HCT116 (cell line): ENCODE data around the gene PRLH. TPM values are rescaled to one million over a fixed set of nuclear protein-coding genes. Genes with fewer than 3 reads are reported as not detected.

ENCODE experiments used
- ATAC-seq: fragments of 200-7000 bp; cut with Tn5 transposase; 2 replicates; pipeline ENCODE4 v1.9.1; 2020; ENCODE audit warnings: mild to moderate bottlenecking, moderate library complexity
- BruUV-seq: library from RNA; stranded (reverse); fragments of 400-500 nt; replicated peaks from 2 replicates; lab custom pipeline; 2021; lab: Mats Ljungman, UMichigan
- CTCF ChIA-PET: fragments of 300-600 bp; sonication (Branson Sonifier 250); formaldehyde crosslinking; loops from one replicate; lab custom pipeline; 2021; ENCODE audit warnings: antibody characterized with exemption; lab: Charles Lee
- POLR2A ChIA-PET: fragments of 300-600, 350-600 bp; sonication (Branson Sonifier 250); formaldehyde crosslinking; loops from one replicate; lab custom pipeline; 2021; ENCODE audit warnings: antibody characterized with exemption; lab: Charles Lee
- RAD21 ChIA-PET, 2 experiments: fragments of 300-600 bp; sonication (Branson Sonifier 250); formaldehyde crosslinking; loops; one replicate each; lab custom pipeline; 2023; ENCODE audit warnings: low total read pairs in 2 of 2; ENCODE audit not compliant: uncharacterized antibody in 2 of 2, unreplicated experiment in 2 of 2, low non-redundant PET in 1 of 2; lab: Charles Lee
- DNase-seq: peaks from one replicate; pipeline ENCODE4 v3.0.0-alpha.2; 2010; ENCODE audit warnings: low read depth, low spot score
- H2AFZ ChIP-seq: fragments of 200-600 bp; shearing (Covaris generic), sonication (generic); 2 replicates; pipeline ENCODE4 v1.6.1; 2017; ENCODE audit warnings: low read depth, mixed run types, mixed read lengths, antibody characterized with exemption, low read length; ENCODE audit not compliant: poor library complexity, severe bottlenecking
- H3K27ac ChIP-seq: 2 replicates; pipeline ENCODE4 v1.5.1; 2012; ENCODE audit warnings: low read depth, low read length
- H3K27me3 ChIP-seq: fragments of 200-600 bp; sonication (generic); 2 replicates; pipeline ENCODE4 v1.6.1; 2016; ENCODE audit warnings: mixed run types, low read length, mixed read lengths; ENCODE audit not compliant: insufficient read depth
- H3K36me3 ChIP-seq, 2 experiments: fragments of 200-500 bp in 1 of 2; fragments of 200-600 bp in 1 of 2; sonication (Bioruptor generic) in 1 of 2; sonication (generic) in 1 of 2; 2 replicates each; pipeline versions ENCODE4 v1.5.1 to v1.6.1; 2014 to 2016; ENCODE audit warnings: low read length in 2 of 2, inconsistent platforms in 1 of 2, mixed read lengths in 1 of 2, mixed run types in 1 of 2; ENCODE audit not compliant: insufficient read depth in 2 of 2, control insufficient read depth in 1 of 2
- H3K4me1 ChIP-seq, 2 experiments: fragments of 200-600 bp in 1 of 2; sonication (generic) in 1 of 2; 2 replicates each; pipeline versions ENCODE4 v1.5.1 to v1.6.1; 2012 to 2017; ENCODE audit warnings: low read length in 2 of 2, inconsistent platforms in 1 of 2, mild to moderate bottlenecking in 1 of 2, mixed read lengths in 1 of 2, mixed run types in 1 of 2, moderate library complexity in 1 of 2; ENCODE audit not compliant: insufficient read depth in 2 of 2, control insufficient read depth in 1 of 2
- H3K4me2 ChIP-seq: fragments of 200-600 bp; sonication (generic); 2 replicates; pipeline ENCODE4 v1.6.1; 2017; ENCODE audit warnings: mixed run types, low read length, mixed read lengths
- H3K4me3 ChIP-seq, 2 experiments: fragments of 200-600 bp in 1 of 2; sonication (generic) in 1 of 2; replicated peaks in 1 of 2; 2 replicates each; pipeline ENCODE4 v1.5.1; 2011 to 2016; ENCODE audit warnings: low read length in 2 of 2, control low read depth in 1 of 2, low read depth in 1 of 2, mild to moderate bottlenecking in 1 of 2, mixed read lengths in 1 of 2, mixed run types in 1 of 2
- H3K79me2 ChIP-seq: fragments of 200-600 bp; sonication (generic); 2 replicates; pipeline ENCODE4 v1.6.1; 2017; ENCODE audit warnings: mild to moderate bottlenecking, mixed run types, low read length, moderate library complexity, mixed read lengths; ENCODE audit not compliant: insufficient read depth
- H3K9ac ChIP-seq: fragments of 200-600 bp; sonication (generic); 2 replicates; pipeline ENCODE4 v1.6.1; 2016; ENCODE audit warnings: low read length, mixed read lengths
- H3K9me2 ChIP-seq: fragments of 200-600 bp; sonication (generic), shearing (Covaris generic); 2 replicates; pipeline ENCODE4 v1.6.1; 2017; ENCODE audit warnings: mixed run types, mild to moderate bottlenecking, moderate library complexity; ENCODE audit not compliant: insufficient read depth
- H3K9me3 ChIP-seq, 2 experiments: fragments of 200-500 bp in 1 of 2; fragments of 200-600 bp in 1 of 2; sonication (Bioruptor generic) in 1 of 2; sonication (generic) in 1 of 2; 2 replicates each; pipeline ENCODE4 v1.6.1; 2014 to 2017; ENCODE audit warnings: low read length in 2 of 2, mixed read lengths in 2 of 2, inconsistent platforms in 1 of 2, low read depth in 1 of 2, mild to moderate bottlenecking in 1 of 2, mixed run types in 1 of 2, moderate library complexity in 1 of 2; ENCODE audit not compliant: control insufficient read depth in 1 of 2, insufficient read depth in 1 of 2
- H4K20me1 ChIP-seq: fragments of 200-600 bp; sonication (generic), shearing (Covaris generic); 2 replicates; pipeline ENCODE4 v1.6.1; 2017; ENCODE audit warnings: mixed run types, mild to moderate bottlenecking, moderate library complexity; ENCODE audit not compliant: insufficient read depth
- CBX3 ChIP-seq: IDR thresholded peaks from 2 replicates; pipeline ENCODE4 v1.6.1; 2012; ENCODE audit warnings: low read depth
- ELF1 ChIP-seq: IDR thresholded peaks from 2 replicates; pipeline ENCODE4 v1.6.1; 2012; ENCODE audit warnings: low read depth, borderline replicate concordance
- EZH2phosphoT487 ChIP-seq: fragments of 200-600 bp; IDR thresholded peaks from 2 replicates; pipeline ENCODE4 v1.6.1; 2018; ENCODE audit warnings: antibody characterized with exemption, borderline replicate concordance
- JUND ChIP-seq: IDR thresholded peaks from 2 replicates; pipeline ENCODE4 v1.6.1; 2012
- POLR2A ChIP-seq: IDR thresholded peaks from 2 replicates; pipeline ENCODE4 v1.7.0; 2011; ENCODE audit warnings: borderline replicate concordance; ENCODE audit not compliant: insufficient read depth, insufficient read length; ENCODE audit errors: extremely low read depth
- POLR2AphosphoS5 ChIP-seq: IDR thresholded peaks from 2 replicates; pipeline ENCODE4 v1.6.1; 2011; ENCODE audit warnings: mild to moderate bottlenecking, low read depth, low read length, moderate library complexity
- SIN3A ChIP-seq: IDR thresholded peaks from 2 replicates; pipeline ENCODE4 v1.6.1; 2012; ENCODE audit warnings: low read depth
- SP1 ChIP-seq: IDR thresholded peaks from 2 replicates; pipeline ENCODE4 v1.6.1; 2012; ENCODE audit warnings: low read depth
- YY1 ChIP-seq: IDR thresholded peaks from 2 replicates; pipeline ENCODE4 v1.6.1; 2011; ENCODE audit warnings: low read length, low read depth, moderate library complexity, mild to moderate bottlenecking; ENCODE audit not compliant: insufficient replicate concordance; ENCODE audit errors: extremely low read depth
- intact Hi-C: fragments of 100-400 bp; cut with micrococcal nuclease; formaldehyde crosslinking; loops from 2 replicates; pipeline ENCODE4 v1.10.0; 2022
- total RNA-seq: library from RNA; stranded (reverse); gene quantifications from one replicate; pipeline ENCODE4 v1.2.1, GENCODE V29; 2021; ENCODE audit not compliant: unreplicated experiment
- TF ChIP-seq, protein P1 (sequence below): IDR thresholded peaks from 2 replicates; pipeline ENCODE4 v1.6.1; 2012
- TF ChIP-seq, protein P2 (sequence below): IDR thresholded peaks from 2 replicates; pipeline ENCODE4 v1.6.1; 2012; ENCODE audit warnings: low read depth
- TF ChIP-seq, protein P3 (sequence below), 3 experiments: fragments of 200-600 bp in 1 of 3; sonication (generic) in 1 of 3; IDR thresholded peaks in 2 of 3; conservative IDR thresholded peaks in 1 of 3; 2 replicates each; pipeline ENCODE4 v1.5.1; 2012 to 2017; ENCODE audit warnings: low read depth in 2 of 3, low read length in 2 of 3, antibody characterized with exemption in 1 of 3, borderline replicate concordance in 1 of 3, control low read depth in 1 of 3, mild to moderate bottlenecking in 1 of 3, mixed read lengths in 1 of 3, mixed run types in 1 of 3, moderate library complexity in 1 of 3; ENCODE audit not compliant: insufficient read depth in 1 of 3
- TF ChIP-seq, protein P4 (sequence below): IDR thresholded peaks from 2 replicates; pipeline ENCODE4 v1.6.1; 2012

Gene PRLH
- total RNA-seq, 1 experiment from 2014 or later = not detected

DNA sequence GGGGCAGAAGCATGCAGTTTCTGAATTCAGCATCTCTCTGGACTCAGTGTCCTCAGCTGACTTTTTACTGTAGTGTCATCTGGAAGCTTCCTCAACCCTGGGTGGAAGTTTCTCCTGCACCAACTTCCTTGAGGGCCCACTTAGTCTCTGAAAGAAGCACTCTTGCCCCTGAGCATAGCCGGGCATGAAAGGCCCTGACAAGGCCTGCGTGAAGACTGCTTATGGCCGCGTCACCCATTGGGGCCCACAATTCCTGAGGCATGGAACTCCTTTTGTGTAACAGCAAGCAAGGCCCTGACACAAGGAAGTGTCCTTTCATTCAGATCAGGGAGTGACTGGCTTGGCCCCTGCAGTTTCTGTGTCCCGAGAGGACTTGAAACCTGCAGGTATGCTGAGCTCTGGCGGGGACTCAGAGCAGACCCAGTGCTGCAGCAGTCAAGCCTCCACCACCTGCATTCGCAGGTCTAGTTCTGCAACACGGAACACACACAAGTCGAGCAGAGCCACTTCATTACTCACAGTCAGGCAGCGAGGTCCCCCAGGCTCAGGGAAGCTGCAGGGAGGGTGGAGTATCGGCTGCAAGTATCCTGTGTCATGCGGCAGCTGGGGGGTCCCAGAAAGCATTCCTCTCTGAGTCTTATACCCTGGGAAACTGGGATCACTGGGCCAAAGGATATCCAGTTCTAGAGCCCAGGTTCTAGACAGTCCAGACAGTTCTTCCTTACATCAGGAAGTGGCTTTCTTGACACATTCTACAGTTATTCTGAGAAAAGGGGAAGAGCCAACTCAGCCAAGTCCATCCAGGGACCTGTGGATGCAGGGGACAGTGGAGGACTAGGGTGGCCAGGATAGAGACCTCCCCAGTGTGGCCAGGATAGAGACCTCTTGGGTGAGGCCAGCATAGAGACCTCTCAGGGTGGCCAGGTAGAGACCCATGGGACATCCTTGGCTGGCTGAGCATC lies 35.6 kb upstream of the PRLH start:
- Histone ChIP-seq H3K4me3 (no peak overlapping the region), H4K20me1 (no peaks in the 10 kb centered on the region), H3K4me2 (no peak overlapping the region), H3K9me2 (no peaks in the 10 kb centered on the region), H3K9ac (no peak overlapping the region), H3K27ac (no peak overlapping the region), H3K36me3 (peaks cover 19 to 67% of the 10 kb centered on the region in 2 experiments), H3K4me1 (no peaks in the 10 kb centered on the region), H3K79me2 (no peaks in the 10 kb centered on the region), H3K9me3 (no peaks in the 10 kb centered on the region), H3K27me3 (no peaks in the 10 kb centered on the region), H2AFZ (no peak overlapping the region)
- DNase-seq (no peak), ATAC-seq (no peak)
- TF ChIP-seq SP1 (no peak), CBX3 (no peak), JUND (no peak)
- TF ChIP-seq, protein P1, sequence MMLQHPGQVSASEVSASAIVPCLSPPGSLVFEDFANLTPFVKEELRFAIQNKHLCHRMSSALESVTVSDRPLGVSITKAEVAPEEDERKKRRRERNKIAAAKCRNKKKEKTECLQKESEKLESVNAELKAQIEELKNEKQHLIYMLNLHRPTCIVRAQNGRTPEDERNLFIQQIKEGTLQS = no peak
- BruUV-seq = no TSS peak
- ChIA-PET POLR2A (no interaction called here), RAD21 (no interaction called here), CTCF (no interaction called here)
- intact Hi-C loops = no loop called here

DNA sequence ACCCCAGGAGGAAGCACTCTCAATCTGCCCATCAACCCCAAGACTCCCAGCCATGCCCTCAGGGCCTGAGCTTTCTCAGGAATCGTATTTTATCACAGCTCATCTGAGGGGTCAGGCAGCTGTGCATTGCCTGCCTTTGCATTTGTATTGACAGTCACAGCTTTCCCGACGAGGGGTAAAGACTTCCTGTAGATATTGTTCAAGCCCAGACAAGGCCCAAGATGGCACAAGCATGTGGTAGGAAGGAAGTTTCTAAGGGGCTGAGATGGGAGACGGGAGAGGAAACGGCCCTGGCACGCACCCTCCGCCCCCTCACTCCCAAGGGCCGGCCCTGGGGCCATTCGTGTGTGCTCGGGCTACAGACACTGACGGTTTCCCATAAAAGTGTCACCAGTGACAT lies 34.2 kb upstream of the PRLH start:
- Histone ChIP-seq H3K9me2 (no peaks in the 10 kb centered on the region), H3K4me3 (no peak overlapping the region), H3K27me3 (no peaks in the 10 kb centered on the region), H3K36me3 (peaks cover 13 to 55% of the 10 kb centered on the region in 2 experiments), H3K27ac (no peak overlapping the region), H4K20me1 (no peaks in the 10 kb centered on the region), H3K4me2 (no peak overlapping the region), H3K9ac (no peak overlapping the region), H3K79me2 (no peaks in the 10 kb centered on the region), H3K4me1 (no peaks in the 10 kb centered on the region), H3K9me3 (no peaks in the 10 kb centered on the region), H2AFZ (no peak overlapping the region)
- intact Hi-C loops = no loop called here
- POLR2A ChIA-PET = no interaction called here
- DNase-seq (no peak), ATAC-seq (no peak)
- CTCF ChIA-PET = interaction anchor here (1.1 kb wide), 1 partner anchor 19 kb away, joined by 3 read pairs; no protein-coding TSS in a partner anchor
- BruUV-seq = no TSS peak
- RAD21 ChIA-PET = no interaction called here
- TF ChIP-seq ELF1 = no peak
- no peak for TF ChIP-seq POLR2A
- TF ChIP-seq, protein P2, sequence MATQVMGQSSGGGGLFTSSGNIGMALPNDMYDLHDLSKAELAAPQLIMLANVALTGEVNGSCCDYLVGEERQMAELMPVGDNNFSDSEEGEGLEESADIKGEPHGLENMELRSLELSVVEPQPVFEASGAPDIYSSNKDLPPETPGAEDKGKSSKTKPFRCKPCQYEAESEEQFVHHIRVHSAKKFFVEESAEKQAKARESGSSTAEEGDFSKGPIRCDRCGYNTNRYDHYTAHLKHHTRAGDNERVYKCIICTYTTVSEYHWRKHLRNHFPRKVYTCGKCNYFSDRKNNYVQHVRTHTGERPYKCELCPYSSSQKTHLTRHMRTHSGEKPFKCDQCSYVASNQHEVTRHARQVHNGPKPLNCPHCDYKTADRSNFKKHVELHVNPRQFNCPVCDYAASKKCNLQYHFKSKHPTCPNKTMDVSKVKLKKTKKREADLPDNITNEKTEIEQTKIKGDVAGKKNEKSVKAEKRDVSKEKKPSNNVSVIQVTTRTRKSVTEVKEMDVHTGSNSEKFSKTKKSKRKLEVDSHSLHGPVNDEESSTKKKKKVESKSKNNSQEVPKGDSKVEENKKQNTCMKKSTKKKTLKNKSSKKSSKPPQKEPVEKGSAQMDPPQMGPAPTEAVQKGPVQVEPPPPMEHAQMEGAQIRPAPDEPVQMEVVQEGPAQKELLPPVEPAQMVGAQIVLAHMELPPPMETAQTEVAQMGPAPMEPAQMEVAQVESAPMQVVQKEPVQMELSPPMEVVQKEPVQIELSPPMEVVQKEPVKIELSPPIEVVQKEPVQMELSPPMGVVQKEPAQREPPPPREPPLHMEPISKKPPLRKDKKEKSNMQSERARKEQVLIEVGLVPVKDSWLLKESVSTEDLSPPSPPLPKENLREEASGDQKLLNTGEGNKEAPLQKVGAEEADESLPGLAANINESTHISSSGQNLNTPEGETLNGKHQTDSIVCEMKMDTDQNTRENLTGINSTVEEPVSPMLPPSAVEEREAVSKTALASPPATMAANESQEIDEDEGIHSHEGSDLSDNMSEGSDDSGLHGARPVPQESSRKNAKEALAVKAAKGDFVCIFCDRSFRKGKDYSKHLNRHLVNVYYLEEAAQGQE = no peak
- no peak for TF ChIP-seq CBX3
- TF ChIP-seq EZH2phosphoT487 = no peak
- TF ChIP-seq SIN3A = no peak
- no peak for TF ChIP-seq YY1
- TF ChIP-seq, protein P3, sequence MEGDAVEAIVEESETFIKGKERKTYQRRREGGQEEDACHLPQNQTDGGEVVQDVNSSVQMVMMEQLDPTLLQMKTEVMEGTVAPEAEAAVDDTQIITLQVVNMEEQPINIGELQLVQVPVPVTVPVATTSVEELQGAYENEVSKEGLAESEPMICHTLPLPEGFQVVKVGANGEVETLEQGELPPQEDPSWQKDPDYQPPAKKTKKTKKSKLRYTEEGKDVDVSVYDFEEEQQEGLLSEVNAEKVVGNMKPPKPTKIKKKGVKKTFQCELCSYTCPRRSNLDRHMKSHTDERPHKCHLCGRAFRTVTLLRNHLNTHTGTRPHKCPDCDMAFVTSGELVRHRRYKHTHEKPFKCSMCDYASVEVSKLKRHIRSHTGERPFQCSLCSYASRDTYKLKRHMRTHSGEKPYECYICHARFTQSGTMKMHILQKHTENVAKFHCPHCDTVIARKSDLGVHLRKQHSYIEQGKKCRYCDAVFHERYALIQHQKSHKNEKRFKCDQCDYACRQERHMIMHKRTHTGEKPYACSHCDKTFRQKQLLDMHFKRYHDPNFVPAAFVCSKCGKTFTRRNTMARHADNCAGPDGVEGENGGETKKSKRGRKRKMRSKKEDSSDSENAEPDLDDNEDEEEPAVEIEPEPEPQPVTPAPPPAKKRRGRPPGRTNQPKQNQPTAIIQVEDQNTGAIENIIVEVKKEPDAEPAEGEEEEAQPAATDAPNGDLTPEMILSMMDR (IDR thresholded peaks at IDR 0.05 in 2 of 3, conservative IDR thresholded peaks at IDR 0.05 in 1 of 3; ENCODE audit: borderline replicate concordance in 1 of 3, insufficient read depth in 1 of 3, low read depth in 2 of 3, low read length in 2 of 3) = no peak
- no peak for TF ChIP-seq POLR2AphosphoS5
- TF ChIP-seq, protein P4, sequence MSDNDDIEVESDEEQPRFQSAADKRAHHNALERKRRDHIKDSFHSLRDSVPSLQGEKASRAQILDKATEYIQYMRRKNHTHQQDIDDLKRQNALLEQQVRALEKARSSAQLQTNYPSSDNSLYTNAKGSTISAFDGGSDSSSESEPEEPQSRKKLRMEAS = no peak
